Osteoblast (primary cell): ENCODE data around the gene OVCH1. TPM values are rescaled to one million over a fixed set of nuclear protein-coding genes. Genes with fewer than 3 reads are reported as not detected.

Experiments
- DNase-seq: peaks from one replicate; pipeline ENCODE4 v3.0.0; 2011; ENCODE audit warnings: low spot score, mixed read lengths; ENCODE audit not compliant: insufficient read length; ENCODE audit errors: missing footprints
- H2AFZ ChIP-seq: 2 replicates; pipeline ENCODE4 v1.6.0; 2011; ENCODE audit warnings: mild to moderate bottlenecking, low read length
- H3K27ac ChIP-seq: 2 replicates; pipeline ENCODE4 v1.5.1; 2011; ENCODE audit warnings: mild to moderate bottlenecking, low read depth, low read length, moderate library complexity
- H3K27me3 ChIP-seq: 2 replicates; pipeline ENCODE4 v1.6.0; 2012; ENCODE audit warnings: mild to moderate bottlenecking, control low read depth, inconsistent platforms, low read length, moderate library complexity; ENCODE audit not compliant: insufficient read depth
- H3K36me3 ChIP-seq: 2 replicates; pipeline ENCODE4 v1.5.1; 2011; ENCODE audit warnings: mild to moderate bottlenecking, low read length, control low read depth, moderate library complexity; ENCODE audit not compliant: insufficient read depth
- H3K4me1 ChIP-seq: 2 replicates; pipeline ENCODE4 v1.5.1; 2011; ENCODE audit warnings: mild to moderate bottlenecking, low read length, control low read depth, moderate library complexity; ENCODE audit not compliant: insufficient read depth
- H3K4me2 ChIP-seq: 2 replicates; pipeline ENCODE4 v1.6.0; 2011; ENCODE audit warnings: mild to moderate bottlenecking, low read length; ENCODE audit not compliant: insufficient read depth
- H3K4me3 ChIP-seq: fragments of 200-600 bp; sonication (generic); 3 replicates; pipeline ENCODE4 v1.5.1; 2012; ENCODE audit warnings: mild to moderate bottlenecking, low read length, inconsistent platforms; ENCODE audit not compliant: insufficient read depth
- H3K79me2 ChIP-seq: 2 replicates; pipeline ENCODE4 v1.6.0; 2012; ENCODE audit warnings: mild to moderate bottlenecking, low read length, control low read depth, inconsistent platforms; ENCODE audit not compliant: insufficient read depth
- H3K9me3 ChIP-seq: 2 replicates; pipeline ENCODE4 v1.5.1; 2011; ENCODE audit warnings: low read depth, low read length, control low read depth
- H4K20me1 ChIP-seq: 2 replicates; pipeline ENCODE4 v1.6.0; 2012; ENCODE audit warnings: mild to moderate bottlenecking, low read length, control low read depth; ENCODE audit not compliant: insufficient read depth
- CTCF ChIP-seq: IDR thresholded peaks from 2 replicates; pipeline ENCODE4 v1.5.1; 2011; ENCODE audit warnings: mild to moderate bottlenecking, low read depth, low read length, moderate library complexity; ENCODE audit errors: extremely low read depth
- total RNA-seq: library from RNA; depleted of rRNA; stranded (reverse); fragments of >200 nt; gene quantifications from 2 replicates; pipeline ENCODE4 v1.2.3, GENCODE V29; 2012

OVCH1 gene
- total RNA-seq, 1 donor = under 0.01 TPM

- Histone ChIP-seq H2AFZ (no peak overlapping the region), H3K27me3 (no peaks in the 10 kb centered on the region), H3K79me2 (no peaks in the 10 kb centered on the region), H3K4me3 (no peak overlapping the region), H4K20me1 (no peaks in the 10 kb centered on the region), H3K4me2 (no peak overlapping the region), H3K9me3 (no peaks in the 10 kb centered on the region), H3K4me1 (no peaks in the 10 kb centered on the region), H3K27ac (no peak overlapping the region), H3K36me3 (no peaks in the 10 kb centered on the region)
- DNase-seq = no peak
- TF ChIP-seq CTCF = no peak
These were observed 24.5 kb upstream of the OVCH1 start for GRCh38 chr12:29521951-29522350.

GRCh38 chr12:29519585-29520182 lies 22.2 kb upstream of the OVCH1 start:
- no peak overlapping the region for H3K4me2 ChIP-seq
- H3K79me2 ChIP-seq = no peaks in the 10 kb centered on the region
- H2AFZ ChIP-seq = no peak overlapping the region
- H3K4me3 ChIP-seq = no peak overlapping the region
- H3K9me3 ChIP-seq = no peaks in the 10 kb centered on the region
- H3K4me1 ChIP-seq = no peaks in the 10 kb centered on the region
- H3K27ac ChIP-seq = no peak overlapping the region
- H3K36me3 ChIP-seq = no peaks in the 10 kb centered on the region
- TF ChIP-seq CTCF = peak; percentile 65
- H3K27me3 ChIP-seq = no peaks in the 10 kb centered on the region
- DNase-seq = no peak
- no peaks in the 10 kb centered on the region for H4K20me1 ChIP-seq

GRCh38 chr12:29518407-29518806 lies 20.9 kb upstream of the OVCH1 start:
- DNase-seq = no peak
- no peak overlapping the region for H2AFZ ChIP-seq
- H3K4me1 ChIP-seq = no peaks in the 10 kb centered on the region
- TF ChIP-seq CTCF = no peak
- H3K27me3 ChIP-seq = no peaks in the 10 kb centered on the region
- no peak overlapping the region for H3K27ac ChIP-seq
- no peak overlapping the region for H3K4me2 ChIP-seq
- no peaks in the 10 kb centered on the region for H4K20me1 ChIP-seq
- no peaks in the 10 kb centered on the region for H3K36me3 ChIP-seq
- no peak overlapping the region for H3K4me3 ChIP-seq
- H3K79me2 ChIP-seq = no peaks in the 10 kb centered on the region
- H3K9me3 ChIP-seq = no peaks in the 10 kb centered on the region

GRCh38 chr12:29517264-29517663 lies 19.8 kb upstream of the OVCH1 start:
- no peak overlapping the region for H3K27ac ChIP-seq
- H3K4me3 ChIP-seq = no peak overlapping the region
- H3K4me1 ChIP-seq = no peaks in the 10 kb centered on the region
- no peak for DNase-seq
- TF ChIP-seq CTCF = no peak
- H2AFZ ChIP-seq = no peak overlapping the region
- no peak overlapping the region for H3K4me2 ChIP-seq
- no peaks in the 10 kb centered on the region for H3K79me2 ChIP-seq
- H3K9me3 ChIP-seq = no peaks in the 10 kb centered on the region
- no peaks in the 10 kb centered on the region for H3K27me3 ChIP-seq
- H3K36me3 ChIP-seq = no peaks in the 10 kb centered on the region
- no peaks in the 10 kb centered on the region for H4K20me1 ChIP-seq
